NCI-H526 (cell line): Measurements from ENCODE around the gene GGNBP2.
"Not testable (repeated sequence)": the region's sequence is repeated elsewhere in the genome, so short reads cannot be mapped to it uniquely, and the experiment has no call there.

Source experiments
- DNase-seq, 2 experiments: peaks; one replicate each; lab custom pipeline; 2025; lab: John Stamatoyannopoulos, UW

GGNBP2 gene, protein sequence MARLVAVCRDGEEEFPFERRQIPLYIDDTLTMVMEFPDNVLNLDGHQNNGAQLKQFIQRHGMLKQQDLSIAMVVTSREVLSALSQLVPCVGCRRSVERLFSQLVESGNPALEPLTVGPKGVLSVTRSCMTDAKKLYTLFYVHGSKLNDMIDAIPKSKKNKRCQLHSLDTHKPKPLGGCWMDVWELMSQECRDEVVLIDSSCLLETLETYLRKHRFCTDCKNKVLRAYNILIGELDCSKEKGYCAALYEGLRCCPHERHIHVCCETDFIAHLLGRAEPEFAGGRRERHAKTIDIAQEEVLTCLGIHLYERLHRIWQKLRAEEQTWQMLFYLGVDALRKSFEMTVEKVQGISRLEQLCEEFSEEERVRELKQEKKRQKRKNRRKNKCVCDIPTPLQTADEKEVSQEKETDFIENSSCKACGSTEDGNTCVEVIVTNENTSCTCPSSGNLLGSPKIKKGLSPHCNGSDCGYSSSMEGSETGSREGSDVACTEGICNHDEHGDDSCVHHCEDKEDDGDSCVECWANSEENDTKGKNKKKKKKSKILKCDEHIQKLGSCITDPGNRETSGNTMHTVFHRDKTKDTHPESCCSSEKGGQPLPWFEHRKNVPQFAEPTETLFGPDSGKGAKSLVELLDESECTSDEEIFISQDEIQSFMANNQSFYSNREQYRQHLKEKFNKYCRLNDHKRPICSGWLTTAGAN

DNA sequence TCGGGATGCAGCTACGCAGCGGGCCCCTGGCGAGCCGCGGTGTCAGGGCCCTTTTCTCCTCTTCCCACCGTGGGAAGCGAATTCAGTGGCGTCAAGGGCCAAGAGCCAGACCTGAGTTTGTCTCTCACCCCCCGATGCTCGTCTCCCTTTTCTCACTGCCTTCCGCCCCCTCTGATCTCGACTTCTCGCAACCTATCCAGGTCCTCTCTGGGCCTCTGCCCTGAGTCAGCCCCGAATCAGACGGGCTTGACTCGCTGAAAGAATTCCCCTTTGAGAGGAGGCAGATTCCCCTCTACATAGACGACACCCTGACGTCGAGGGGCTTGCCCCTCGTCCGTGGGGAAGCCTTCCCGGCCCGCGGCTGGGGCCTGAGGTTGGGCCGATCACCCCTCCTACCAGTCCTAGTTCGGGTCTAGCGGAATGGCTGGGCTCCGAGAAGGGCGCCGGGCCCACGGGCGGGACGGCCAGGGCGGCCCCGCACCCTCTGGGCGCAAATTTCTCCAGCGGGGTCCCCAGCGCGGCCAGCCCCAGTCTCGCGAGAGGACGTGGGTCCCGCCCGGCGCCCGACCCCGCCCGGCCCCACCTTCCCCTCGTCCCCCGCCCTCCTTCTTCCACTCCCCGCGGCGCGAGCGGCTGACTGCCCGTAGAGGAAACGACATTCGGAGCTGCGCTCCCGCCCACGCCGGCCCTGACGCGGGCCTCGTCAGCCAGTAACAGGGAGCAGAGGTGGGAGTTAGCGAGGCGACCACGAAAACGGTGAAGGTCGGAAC is at the start of gene GGNBP2:
Gene GGNBP2, plus strand, starts transcription at position 613 of the 770 bp plus-strand sequence. CDS start 806 bp downstream, outside the sequence.
- peak; percentile 77 to 95 for DNase-seq

- DNase-seq: no peak
Observed at GRCh38 chr17:36495076-36495578, 49.6 kb upstream of the GGNBP2 start.

DNA sequence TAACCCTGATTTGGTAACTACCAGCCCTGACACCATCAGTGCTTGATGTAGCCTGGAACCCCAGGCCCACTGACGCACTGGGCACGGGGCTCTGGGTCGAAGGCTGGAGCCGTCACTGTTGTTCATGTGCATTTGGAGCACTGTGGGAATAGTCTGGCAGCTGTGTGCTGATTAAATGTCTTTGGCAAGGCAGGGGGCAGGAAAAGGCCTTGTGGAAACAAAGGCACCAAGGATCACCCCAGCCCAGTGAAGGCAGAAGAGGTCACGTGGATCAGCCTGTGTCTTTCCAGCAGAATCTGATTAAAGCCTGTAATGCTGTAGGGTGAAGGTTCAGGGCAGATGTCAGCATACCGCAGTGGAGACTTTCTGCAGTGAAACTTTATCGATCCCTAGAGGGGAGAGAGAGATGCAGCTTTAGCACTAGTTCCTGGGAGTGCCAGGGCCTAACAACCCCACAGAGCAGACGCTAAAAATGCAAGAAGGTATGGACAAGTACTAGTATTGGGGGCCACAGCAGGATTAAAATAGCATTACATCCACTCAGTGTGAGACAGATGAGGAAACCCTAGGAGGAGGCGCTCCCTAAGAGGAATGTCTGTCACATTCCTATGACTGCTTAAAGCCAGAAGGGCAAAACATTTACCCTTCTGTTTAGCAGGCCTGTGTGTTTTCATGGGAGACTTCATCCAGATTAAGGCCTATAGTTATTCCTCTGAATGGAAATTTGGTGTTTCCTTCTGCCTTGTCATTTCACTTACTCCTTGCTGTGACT is 48.5 kb upstream of the GGNBP2 start:
- DNase-seq: no peak

DNA sequence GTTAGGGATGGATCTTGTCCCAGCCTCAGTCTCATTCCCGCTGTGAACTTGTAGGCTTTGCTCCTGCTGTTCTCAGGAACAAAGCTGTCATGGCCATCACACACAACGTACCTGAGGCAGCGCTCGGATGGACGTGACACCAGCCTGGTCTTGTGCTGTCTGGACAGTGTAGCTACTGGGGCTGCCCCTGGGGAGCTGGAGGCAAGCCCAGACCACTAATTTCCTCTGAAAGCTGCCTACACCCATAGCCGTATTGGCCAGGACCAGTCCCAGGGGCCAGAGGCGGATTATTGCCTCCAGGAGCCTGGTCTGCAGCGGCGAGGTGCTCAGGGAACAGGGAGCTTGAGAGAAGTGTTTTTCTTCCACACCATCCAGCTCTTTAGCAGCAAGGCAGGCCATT is 46.6 kb upstream of the GGNBP2 start:
- DNase-seq: no peak

DNA sequence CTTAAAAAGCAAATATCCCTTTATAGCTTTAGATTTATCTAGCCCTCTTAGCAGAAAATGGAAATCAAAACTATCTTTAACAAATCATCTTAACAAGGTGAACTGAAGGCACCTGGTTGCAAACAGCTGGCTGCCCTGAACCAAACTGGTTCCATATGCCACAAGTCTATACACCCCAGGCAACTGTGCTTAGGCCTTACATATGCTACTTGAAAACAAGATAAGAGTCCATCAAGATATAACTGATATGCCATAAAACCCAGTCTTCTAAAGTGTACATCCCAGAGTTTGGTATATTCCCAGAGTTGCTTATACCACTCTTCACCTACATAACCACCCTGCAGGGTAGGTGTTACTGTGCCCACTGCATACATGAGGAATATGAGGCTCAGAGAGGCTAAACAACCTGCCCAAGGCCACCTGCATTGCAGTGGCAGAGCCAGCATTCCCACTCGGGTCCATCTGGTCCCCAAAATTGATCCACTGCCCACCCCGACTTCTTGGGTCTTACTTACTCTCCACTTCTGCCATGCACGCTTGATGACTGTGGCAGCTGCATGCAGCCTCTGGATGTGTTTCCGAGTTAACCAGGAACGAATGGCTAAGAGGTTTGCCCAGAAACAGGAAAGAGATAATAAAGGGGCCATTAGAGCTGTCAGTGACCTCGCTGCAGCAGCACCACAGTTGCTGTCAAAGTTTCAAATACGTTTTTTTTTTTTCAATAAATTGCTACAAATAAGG is 46.0 kb upstream of the GGNBP2 start:
- DNase-seq: no peak

DNA sequence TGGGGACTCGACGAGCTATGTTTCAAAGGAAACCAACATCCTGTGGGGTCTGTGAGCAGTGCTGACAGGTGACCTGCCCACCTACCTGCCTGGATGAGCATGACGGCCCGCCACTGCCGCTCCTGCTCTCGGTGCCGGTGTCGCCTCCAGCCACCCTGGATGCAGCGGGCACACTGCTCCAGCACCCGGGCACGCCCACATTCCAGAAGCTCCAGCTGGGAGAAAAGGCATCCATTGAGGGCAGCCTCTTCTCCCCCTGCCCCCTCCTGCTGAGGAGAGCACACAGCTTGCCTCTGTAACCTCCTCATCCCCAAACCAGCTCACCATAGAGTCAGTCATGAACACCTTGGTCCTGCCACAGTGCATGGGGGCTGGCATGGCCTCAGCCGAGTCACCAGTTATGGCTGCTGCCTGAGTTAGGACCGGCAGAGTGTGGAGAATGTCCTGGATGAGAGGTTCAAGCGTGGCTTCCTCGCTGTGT is 43.9 kb upstream of the GGNBP2 start:
- DNase-seq: no peak

DNA sequence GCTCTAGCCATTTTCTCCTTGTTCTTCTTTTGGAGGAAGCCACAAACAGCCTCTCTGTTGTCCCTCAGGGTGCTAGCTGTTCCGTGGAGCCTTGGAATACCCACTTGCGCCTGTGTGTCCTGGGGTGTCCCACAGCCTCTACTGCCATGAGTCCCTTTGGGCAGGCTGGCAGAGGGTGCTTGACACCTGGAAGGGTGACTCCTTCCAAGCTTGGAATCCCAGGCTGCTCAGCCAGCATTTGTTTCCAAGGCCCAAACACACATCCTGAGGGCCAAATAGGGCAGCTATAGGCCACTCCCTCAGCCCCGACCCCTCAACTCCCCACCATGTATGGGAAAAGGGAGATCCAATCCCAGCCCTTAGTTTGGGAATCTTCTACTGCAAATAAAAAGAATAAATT is 43.4 kb upstream of the GGNBP2 start:
- no peak for DNase-seq

GRCh38 chr17:36501963-36502362 is 42.8 kb upstream of the GGNBP2 start:
- no peak for DNase-seq

- DNase-seq: no peak
Observed at GRCh38 chr17:36503456-36504155, 41.1 kb upstream of the GGNBP2 start.

DNA sequence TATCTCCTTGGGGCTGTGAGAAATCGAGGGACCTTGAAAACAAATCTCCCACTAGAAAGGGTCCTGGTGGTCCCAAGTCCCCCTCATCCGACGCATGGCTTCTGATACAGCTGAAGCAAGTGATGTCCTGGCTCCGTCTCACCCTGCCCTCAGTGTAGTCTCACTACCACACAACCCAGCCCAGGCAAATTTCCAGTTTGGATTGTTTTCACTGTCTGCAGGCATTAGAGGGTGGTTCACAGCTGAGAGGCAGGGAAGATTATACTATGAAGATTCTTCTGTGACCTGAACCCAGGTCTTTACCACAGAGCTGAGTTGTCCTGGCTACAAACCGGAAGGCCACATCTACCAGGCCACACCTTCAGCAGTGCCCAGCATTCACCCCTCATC is 40.6 kb upstream of the GGNBP2 start:
- DNase-seq: no peak

DNA sequence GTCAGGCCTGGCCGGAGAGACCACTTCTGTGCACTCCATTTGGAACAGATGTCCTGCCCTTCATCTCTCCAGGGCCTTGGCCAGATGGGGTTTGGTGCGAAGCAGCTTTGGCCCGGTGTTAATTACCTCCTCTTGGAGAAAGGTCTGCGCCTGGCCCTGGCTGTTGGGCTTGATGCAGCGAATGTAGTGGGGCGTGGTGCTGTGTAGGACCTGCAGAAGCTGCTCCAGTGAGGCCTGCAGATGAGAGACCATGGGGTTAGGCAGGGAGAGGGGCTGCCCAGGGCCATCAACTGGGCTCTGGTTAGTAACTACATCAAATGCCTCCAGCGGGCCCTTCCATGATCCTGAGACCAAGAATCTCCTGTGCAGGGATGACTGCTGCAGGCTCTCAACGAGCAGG is 39.5 kb upstream of the GGNBP2 start:
- no peak for DNase-seq

DNA sequence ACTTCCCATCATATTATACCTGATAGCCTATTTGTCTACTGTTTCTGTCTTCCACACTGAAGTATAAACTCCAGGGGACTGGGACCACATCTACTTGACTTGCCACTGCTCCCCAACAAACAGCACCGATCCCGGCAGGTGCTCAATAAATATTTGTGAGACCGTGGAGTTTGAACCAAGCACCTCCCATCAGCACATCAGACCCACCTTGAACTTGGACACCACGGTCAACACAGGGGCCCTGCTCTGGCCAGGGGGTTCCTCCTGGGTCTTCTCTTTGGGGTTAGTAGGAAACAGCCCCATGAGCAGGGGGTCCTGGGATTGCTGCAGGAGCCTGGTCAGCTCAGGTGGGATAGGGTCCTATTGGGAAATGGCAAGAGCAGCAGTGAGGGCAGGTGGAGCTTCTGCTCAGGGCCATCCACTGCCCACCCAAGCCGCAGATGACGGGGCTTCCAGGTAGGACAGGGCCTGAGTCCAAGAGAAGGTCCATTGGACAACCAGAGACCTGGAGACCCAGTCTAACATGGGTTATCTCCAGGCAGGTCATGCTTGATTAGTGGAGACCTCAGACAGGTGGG is 38.4 kb upstream of the GGNBP2 start:
- no peak for DNase-seq

DNA sequence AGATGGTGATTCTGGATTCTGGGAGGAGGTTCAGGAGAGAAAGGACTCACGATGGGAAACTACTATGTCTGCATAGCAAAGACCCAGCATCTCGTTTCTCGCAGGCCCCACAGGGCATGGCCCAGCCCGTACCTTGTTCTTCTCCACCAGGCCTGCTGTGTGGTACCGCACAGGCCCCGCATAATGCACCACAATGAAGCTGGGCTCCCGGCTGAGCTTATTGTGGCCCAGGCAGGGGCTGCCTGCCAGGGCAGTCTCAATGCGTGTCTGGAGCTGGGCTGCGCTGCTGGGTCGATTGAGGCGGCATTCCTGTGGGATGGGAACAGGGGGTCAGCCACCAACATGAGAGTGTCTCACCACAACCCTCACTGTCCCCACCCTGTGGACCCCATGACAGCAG is 37.9 kb upstream of the GGNBP2 start:
- no peak for DNase-seq

- DNase-seq: no peak
Observed at GRCh38 chr17:36507266-36507665, 37.5 kb upstream of the GGNBP2 start.

DNA sequence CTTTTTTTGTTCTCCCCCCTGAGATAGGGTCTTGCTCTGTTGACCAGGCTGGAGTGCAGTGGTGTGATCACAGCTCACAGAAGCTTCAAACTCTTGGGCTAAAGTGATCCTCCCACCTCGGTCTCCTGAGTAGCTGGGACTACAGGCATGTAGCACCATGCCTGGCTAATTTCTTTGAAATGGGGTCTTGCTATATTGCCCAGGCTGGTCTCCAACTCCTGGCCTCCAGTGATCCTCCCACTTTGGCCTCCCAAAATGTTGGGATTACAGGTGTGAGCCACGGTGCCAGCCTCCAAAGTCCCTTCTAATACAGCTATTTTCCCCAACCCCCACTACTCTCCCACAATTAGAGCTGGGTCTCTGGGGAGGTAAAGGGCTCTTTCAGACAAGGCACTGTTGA is 36.3 kb upstream of the GGNBP2 start:
- not testable (repeated sequence) for DNase-seq

DNA sequence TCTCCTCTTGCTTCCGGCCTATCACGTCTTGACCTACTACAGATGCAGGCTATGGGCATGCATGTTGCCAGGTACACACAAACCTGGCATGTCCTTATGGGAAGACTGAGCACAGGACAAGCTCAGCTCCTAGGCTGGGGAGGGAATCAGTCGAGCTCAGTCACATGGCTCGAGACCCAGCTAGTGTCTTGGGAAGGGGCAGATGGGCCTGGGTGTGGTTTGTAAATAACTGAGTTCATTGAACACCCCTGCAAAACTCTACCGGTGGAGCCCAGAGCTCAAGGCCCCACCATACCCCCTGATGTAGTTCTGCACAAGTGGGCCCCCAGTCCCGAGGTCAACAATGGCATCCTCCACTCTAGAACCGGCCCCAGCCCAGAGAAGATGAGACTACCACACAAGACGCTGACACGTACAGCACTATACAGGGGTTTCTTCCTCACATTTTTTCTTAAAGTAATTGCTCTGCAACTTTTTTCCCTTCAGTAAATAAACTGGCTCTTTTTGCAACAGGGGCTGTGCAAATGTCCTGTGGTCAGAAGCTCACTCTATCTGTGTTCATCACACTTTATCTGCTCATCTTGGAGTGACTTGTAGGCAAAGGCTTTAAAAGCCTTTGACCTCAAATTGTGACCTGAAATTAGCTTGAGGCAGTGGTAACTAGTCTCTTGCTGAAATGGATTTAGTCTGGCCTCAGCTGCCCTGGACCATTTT is 35.3 kb upstream of the GGNBP2 start:
- no peak for DNase-seq

GRCh38 chr17:36510636-36511035 is 34.1 kb upstream of the GGNBP2 start:
- no peak for DNase-seq

- no peak for DNase-seq
Observed at GRCh38 chr17:36511216-36511615, 33.5 kb upstream of the GGNBP2 start.

DNA sequence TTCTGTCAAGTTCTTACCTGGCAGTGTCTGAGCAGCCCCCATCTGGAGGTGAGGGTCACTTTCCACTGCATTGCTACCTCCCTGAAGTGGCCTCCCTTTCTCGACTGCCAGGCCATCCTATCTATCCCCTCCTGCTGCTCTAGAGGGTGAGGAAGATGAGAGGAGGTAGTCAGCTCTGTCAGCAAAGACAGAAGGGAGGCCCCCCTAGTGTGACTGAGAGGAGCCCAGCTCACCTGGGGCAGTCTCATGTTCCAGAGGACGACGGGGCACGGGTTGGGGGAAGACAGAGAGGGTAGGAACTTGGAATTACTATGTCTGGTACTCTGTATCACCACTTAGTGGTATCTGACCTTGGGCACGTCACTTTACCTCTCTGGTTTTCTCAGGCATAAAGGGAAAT is 32.1 kb upstream of the GGNBP2 start:
- DNase-seq: no peak
